Right hindlimb (tissue), 1 donor: ENCODE data around the gene GSS.

Experiments used
- DNase-seq: peaks from one replicate; pipeline ENCODE4 v3.0.0-alpha.2; 2018

GSS gene

DNA sequence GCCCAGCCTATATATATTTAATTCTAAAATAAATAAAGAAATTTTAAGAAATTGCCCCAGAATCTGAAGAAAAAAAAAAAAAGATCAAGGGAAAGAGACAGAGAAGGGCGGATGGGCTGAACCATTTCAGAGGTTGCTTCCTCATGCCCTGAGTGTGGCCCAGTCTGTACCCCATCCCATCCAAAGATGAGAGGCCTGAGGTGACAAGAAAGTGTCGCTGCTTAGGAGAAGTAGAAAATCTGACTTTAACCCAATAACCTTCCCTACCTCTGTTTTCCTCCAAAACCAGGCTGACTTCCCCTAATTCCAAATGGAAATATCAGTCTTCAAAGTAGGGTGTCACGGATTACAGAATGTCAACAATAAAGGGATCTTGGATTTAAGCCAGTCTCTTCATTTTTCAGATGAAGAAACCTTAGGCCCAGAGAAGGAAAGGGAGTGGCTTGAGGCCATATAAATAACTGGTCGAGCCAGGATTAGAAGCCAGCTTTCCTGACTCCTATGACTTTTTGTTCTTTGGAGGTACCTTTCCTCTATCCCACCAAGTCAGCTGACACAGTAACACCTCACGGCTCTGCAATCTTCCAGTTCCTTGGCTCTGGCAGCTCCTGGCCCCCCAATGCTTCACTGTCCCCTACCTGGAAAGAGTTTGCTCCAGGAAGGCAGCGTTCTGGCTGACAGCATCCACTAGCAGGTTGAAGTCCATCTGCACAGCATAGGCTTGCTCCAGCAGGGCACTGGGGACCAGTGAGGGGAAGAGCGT is 10.1 kb downstream of the GSS start:
- no peak for DNase-seq

DNA sequence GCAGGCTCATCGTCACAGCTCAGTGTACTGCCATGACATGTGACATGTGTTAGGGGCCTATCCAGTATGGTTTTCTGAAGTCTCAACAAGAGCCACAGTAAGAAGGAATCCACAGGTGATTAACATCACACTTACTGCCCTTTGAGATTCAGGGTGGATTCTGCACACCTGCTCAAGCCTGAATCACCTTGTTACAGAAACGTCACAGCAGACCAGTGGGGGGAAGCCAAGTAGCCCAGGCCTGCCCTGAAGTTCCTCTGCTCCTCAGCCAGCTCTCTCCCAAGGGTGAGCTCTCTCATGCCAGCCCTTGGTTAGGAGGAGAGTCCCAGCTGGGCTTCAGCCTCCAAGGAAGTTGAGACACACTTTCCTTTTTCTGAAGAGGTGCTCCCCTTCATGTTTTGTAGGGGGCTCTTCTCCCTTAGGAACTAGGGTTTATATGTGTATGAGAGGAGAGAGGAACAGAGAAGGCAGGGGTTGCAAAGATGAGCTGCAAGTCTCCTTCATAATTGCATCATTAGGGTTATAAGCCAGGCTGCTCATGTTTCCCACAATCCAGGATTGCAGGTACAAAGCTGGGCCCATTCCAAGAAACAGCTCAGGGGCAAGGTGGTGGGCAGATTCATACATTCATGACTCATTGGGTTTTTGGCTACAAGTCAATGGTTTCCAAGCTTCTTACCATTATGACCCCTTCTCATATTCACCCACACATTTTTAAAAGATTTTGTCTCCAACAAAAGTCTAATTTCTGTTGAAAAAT is 11.6 kb downstream of the GSS start:
- DNase-seq = no peak

DNA sequence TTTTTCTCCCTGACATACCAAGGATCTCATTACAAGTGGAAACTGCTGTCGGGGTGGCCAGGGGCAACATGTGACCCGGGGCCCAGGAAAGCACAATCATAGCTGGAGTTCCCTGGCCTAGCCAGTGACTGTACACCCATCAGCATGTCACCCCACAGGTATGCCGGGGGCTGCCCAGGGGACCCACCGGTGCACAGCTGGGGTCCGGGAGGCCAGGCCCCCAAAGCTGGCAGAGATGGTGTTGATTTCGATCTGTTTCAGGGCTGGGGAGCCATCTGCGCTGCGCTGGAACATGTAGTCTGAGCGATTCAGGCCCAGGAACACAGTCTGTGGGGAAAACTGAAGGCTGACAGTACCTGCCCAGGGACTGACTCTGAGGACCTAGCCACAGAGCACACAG is 13.3 kb downstream of the GSS start:
- DNase-seq = no peak

DNA sequence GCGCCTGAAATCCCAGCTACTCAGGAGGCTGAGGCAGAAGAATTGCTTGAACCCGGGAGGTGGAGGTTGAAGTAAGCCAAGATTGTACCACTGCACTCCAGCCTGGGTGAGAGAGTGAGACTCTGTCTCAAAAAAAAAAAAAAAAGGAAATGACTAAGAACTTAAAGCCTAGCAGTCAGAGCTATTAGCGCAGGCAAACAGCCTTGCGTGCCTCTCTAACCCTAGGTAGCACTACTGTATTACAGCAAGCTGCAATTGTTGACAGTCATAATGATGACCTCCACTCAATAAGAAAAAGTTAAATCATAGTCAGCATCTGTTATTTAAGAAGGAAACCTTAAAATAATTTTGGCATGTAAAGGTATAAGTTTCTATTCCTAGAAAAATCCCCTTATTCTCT is 14.4 kb downstream of the GSS start:
- DNase-seq = no peak

DNA sequence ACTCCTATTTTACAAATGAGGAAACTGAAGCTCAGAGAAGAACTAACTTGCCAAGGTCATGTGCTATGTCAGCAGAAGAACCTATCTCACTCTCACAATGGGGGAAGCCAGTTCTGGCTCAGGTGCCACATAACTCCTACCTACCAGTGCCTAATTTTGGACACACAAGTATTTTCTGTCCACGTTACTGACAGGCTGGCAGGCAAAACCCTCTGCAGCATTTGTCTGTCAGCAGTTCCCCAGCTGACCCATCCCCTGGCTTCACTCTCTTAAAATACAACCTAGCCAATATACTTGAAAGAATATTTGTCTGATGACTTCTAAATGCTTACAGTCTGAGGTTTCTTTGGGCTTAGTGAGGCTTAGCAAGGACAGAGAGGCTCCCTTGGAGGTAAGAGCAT is 15.5 kb downstream of the GSS start:
- DNase-seq = no peak

DNA sequence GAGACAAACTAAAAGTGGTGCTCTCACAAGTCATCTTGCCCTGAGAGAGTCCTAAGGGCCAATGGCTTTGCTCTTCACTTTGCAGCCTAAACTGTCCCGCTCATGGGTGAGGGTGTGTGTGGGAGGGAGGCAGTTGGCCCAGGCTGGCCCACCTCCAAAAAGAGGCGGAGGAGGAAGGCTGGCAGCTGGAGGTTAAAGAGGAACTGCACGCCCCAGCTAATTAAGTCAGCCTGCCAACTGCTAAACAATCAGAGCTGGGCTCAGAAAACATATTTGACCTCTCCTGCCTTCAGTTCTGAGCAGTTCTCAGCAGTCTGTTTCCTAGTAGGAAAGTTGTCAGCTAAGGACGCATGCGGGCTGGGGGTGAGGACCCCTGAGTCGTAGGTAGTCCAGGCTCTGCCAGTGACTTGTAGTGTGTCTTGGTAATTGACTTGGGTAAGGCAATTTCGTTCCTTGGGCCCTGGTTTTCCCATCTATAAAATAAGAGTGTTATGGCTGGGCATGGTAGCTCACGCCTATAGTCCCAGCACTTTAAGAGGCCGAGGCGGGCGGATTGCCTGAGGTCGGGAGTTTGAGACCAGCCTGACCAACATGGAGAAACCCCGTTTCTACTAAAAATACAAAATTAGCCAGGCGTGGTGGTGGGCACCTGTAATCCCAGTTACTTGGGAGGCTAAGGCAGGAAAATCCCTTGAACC is 17.0 kb downstream of the GSS start:
- peak; percentile 54 for DNase-seq

DNA sequence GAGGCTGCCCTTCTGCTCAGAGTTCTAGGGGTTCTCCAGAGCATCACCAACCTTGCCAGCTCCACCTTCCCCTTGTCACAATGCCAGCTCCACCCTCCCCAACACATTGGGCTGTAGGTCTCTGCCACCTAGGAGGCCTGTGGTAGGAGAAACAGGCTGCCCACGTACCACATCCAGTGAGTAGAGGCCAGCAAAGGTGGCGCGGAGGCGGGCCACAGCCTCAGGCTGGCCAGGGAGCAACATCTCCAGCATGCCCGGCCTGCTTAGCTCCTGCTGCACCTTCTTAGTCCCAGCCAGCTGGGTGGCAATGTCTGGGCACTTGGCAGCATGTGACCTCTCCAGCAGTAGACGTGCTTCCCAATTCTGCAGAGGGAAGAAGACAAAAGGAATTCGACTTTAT is 23.8 kb downstream of the GSS start:
- no peak for DNase-seq

DNA sequence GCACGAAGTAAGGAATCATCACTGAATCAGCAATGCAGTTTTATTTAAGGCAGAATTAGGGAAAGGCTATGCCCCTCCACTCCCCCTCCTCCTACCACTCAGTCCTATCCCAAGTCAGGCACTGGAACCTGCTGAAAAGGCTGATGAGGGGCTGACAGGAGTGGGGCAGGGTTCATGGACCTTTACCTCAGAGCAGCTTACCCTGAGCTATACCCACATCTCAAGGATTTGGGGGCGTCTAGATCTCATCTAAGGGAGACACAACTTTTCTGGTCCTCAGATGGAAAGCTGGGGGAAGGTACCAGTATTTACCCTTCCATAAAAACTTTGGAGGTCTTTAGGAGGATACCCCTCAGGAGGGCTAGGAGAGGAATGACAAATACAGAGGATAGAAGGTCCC is 27.2 kb downstream of the GSS start:
- DNase-seq = no peak

DNA sequence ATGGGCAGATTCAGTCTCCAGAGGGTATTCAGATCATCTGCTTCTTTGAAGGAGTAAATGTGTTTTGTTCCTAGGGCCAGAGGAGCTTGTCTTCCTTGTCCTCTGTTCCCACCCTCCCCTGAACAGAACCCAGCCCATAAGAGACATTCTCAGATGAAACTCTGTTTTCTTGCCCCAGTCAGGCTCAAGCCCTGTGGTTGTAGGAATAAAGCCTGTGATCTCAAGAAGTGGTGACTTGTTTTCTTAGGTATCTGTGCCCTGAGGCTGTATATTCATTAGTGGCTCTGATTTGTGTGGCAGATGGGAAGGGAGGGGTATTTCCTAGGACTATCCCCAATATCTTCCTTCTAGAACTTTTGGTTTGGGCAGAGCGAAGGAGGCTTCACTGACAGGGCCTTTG is 27.9 kb downstream of the GSS start:
- DNase-seq = no peak

DNA sequence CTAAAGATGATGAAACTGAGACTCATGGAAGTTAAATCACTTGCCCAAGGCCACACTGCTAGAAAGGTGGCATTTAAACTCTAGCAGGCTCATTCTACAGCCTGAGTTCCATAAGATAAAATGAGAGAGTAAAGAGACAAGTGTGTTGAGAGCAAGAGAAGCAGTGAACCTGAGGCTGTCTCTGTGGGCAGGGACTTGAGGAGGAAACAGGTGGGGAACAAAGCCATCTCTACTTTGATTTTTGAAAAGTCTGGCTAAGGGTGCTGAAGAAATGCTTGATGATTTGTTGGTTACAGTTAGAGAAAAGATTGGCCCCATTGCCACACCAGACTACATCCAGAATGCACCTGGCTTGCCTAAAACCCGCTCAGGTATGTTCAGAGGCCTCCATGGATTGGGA is 29.0 kb downstream of the GSS start:
- DNase-seq = no peak

DNA sequence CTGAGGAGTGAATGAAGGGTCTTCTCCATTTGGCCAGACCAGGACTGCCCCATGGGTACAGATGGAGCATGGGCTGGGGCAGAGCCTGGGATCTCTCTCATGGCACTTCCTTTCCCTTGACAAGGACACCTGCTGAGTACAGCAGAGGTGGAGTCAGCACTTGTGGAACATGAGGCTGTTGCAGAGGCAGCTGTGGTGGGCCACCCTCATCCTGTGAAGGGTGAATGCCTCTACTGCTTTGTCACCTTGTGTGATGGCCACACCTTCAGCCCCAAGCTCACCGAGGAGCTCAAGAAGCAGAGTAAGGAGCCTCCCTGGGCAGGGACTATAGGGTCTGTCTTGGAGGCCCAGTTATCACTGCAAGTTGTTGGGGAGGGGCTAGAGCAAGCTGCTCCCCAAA is 29.6 kb downstream of the GSS start:
- DNase-seq = no peak

DNA sequence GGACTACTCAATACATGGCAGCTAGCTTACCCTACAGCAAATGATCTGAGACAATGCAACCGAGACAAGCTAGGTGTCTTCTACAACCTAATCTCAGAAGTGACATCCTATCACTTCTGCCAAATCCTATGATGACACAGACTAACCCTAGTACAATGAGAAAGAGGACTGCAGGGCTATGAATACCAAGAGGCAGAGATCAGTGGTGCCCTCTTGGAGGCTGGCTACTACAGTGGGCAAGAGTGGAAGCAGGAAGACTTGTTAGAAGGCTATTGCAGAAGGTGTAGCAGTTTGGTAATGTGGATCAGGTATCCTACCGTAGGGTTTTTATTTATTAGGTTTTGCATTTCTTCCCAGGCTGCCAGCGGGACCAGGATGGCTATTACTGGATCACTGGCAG is 30.3 kb downstream of the GSS start:
- DNase-seq = no peak

DNA sequence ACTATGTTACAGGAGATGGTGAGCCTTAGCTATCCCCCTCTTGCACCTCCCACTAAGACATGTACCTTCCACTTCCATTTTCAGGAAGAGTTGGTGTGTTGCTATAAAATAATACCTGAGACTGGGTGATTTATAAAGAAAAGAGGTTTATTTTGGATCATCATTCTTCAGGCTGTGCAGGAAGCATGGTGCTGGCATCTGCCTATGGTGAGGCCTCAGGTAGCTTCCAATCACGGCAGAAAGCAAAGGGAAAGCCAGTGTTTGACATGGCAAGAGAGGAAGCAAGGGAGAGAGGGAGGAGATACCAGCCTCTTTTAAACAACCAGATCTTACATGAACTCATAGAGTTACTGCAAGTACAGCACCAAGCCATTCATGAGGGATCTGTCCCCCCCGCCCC is 32.2 kb downstream of the GSS start:
- DNase-seq = no peak

DNA sequence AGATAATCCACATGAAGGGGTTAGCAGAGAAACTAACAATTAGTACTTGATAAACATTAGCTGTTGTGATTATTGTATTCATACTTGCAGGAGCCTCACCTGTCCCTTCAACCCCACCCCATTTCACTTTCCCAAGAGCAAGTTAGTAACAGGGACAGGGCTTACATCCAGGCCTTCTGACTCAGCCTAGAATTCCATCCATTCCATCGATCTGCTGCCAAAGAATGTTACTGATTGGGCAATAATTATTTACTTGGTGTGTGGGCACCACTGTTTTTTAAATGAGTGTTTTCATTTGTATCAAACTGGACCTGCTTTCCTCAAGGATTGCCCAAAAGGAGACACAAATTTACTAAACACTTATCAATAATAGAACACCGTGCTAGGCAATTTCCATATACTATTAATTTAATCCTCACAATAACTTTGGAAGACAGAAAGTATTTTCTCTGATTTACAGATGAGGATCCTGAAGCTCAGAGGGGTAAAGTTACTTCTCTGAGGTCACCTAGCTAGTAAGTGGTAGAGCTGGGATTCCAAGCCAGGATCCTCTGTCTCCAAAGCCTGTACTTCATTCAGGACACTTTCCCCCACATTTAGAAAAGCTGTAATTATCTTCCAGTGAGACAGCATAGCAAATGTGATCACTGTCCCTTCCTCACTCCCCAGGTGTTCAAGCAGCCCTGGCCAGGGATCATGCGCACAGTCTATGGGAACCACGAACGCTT is 32.8 kb downstream of the GSS start:
- no peak for DNase-seq

DNA sequence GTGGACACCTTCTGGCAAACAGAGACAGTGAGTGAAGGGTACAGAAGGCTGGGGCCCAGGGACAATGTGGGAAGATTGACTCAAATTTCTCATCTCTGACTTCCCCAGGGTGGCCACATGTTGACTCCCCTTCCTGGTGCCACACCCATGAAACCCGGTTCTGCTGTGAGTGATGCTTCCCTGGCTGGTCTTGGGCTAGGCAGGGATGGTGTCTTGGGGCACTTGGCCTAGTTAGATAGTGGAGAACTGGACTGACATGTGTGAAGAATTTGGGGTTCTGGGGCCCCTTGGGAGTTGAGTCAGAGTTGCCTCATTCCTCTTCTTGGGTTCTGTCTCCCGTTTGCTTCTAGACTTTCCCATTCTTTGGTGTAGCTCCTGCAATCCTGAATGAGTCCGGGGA is 34.2 kb downstream of the GSS start:
- no peak for DNase-seq

DNA sequence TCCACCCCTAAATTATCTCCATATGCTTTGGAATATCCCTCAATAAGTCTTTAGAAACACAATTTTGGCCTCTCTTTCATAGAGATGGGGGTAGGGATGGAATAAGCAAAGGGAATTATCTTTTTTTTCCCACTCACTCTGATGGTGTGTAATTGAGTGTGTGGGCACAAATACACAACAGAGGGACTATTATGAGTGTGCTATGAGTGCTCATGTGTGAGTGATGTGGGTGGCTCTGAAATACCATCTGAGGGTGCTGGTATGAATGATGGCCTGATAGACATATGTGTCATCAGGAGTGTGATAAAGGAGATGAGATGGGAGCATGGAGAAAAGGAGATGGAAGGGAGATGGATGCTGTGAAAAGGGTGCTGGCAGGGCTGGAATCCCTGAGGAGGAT is 35.6 kb downstream of the GSS start:
- DNase-seq = no peak

DNA sequence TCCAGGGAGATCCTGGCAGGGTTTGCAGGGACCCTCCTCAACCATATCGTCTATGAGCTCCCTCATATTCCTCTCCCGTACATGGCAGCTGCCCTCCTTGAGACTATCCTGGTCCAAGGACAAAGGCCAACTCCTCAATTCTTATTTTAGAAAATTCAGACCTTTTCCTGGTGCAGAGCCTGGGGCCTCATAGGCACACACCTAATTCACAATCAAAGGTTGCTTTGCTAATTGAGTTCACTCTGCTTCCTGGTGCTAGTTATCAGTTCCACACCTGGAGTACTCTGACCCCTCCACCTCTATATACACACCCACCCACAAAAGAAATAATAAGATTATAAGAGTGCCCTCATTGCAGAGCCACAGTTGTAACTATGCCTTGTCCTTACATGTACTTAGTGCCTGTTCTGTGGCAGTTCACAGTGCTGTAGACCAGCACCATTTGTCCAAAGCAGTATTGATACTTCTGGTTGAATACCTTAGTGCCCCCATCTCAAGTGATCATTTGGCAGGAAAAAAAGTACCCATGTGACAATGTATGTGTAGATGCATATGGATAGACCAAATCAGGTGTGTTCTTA is 38.7 kb downstream of the GSS start:
- DNase-seq = no peak

DNA sequence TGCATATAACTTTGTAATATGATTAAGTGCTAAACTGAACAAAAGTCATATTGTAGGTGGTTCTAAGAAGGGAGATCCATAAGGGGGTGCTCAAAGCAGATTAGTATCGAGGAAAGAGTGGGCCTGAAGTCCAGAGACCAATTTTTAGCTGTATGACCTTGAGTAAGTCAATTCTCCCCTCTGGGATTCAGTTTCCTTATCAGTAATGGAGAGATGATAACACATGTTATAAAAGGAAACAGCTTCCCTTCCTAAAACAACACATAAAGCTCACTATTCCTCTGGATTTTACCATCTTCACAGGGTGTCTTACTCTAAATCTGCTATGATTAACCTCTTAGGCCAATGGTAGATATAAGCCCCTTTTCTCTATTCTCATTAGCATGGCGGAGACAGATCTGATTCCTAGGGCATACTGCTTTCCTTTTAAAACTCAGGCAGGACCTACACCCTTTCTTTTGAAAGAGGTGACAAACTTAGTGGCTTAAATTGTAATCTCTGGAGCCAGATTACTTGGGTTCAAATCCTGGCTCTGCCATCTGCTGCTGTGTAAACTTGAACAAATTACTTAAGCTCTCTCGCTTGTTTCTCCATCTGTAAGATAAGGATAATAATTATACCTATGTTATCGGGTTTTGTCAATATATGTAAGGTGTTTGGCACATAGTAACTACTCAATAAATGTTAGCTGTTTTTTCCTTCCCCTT is 39.7 kb downstream of the GSS start:
- no peak for DNase-seq

DNA sequence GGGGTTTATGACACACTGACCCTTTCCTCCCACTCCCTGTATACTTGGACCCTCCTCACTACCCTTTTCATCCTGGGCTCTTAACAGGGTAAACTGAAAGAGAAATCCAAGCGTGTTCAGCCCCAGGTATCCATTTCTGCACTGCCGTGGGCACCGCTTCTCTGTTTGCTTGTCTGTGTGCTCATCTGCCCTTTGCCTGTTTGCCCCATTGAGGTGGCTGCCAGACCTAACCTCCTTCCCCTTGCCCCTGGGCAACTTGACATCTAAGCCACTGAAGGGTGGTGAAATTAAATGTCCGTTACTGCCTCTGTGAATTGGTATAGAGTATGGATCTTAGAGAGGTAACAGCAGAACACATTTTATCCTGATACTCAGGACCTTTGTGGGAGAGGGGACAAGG is 40.5 kb downstream of the GSS start:
- DNase-seq = no peak

DNA sequence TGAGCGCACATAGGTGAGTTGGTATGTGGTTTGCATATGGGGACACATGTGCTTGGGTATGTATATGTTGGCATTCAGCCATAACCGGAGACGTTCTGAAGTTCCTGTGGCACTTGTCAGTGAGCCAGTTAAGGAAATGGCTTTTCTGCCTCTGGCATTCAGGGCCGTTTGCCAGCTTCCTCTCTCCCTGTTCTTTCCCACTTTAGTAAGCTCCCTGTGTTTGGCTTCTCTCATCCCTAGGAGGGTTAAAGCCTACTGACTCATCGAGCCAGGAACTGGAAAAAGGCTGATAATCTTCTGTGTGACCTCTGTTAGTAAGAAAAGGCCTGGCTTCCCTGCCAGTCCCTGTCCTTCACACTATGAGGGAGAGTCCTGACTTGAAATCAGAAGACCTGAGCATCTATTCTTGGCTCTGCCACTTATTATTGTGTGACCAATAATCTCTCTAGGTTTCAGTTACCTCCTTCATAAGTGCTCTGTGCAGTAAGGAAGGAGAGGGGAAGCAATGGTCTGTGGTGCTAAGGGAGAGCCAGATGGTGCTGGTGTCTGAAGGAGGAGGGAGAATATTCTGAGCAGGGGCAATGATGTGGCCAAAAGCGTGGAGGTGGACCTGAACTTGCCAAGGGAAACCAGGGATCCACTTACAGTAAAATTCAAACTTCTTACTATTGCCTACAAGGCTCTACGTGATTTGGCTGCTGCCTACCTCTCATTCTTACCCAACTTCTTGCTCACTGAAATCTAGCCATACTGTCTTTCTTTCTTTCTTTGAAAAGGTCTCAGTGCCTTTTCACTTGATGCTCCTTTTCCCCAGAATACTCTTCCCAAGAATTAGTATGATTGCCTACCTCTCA is 47.8 kb downstream of the GSS start:
- DNase-seq = peak; percentile 45

DNA sequence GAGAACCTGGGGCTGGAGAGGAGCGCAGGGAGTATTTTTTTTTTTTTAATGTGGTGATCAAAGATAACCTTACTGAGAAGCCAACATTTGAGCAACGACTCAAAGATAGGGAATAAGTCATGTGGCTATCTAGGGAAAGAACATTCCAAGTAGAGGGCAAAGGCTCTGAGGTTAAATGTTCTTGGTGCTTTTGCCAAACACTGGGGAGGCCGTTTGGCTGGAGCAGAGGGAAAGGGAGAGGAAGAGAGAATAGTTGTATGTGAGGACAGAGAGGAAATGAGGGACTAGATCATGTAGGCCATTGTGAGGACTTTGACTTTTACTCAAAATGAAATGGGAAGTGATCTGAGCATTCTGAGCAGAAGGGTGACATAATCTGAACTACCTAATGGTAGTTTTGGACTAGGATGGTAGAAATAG is 51.4 kb downstream of the GSS start:
- DNase-seq = no peak
